HepG2 (cell line): ENCODE data around the gene RAP2A. TPM values are rescaled to one million over a fixed set of nuclear protein-coding genes. Genes with fewer than 3 reads are reported as not detected.
A peak's percentile ranks its signal among the peaks of the same experiment; 100 is the strongest.

ENCODE experiments used
- BCL6 ChIP-seq: IDR thresholded peaks from 2 replicates; pipeline ENCODE4 v1.6.1; 2016; ENCODE audit warnings: missing genetic modification reagents, missing compliant biosample characterization
- CEBPB ChIP-seq: IDR thresholded peaks from 2 replicates; pipeline ENCODE4 v1.6.1; 2011; ENCODE audit warnings: low read depth, low read length, improper control_type of control experiment, borderline replicate concordance
- IRX3 ChIP-seq: sonication (generic); formaldehyde crosslinking; IDR thresholded peaks from 2 replicates; pipeline ENCODE4 v1.8.1; 2023; ENCODE audit warnings: mild to moderate bottlenecking, low read depth, missing genetic modification reagents, borderline replicate concordance
- RAD51 ChIP-seq: fragments of 450-650 bp; IDR thresholded peaks from 2 replicates; pipeline ENCODE4 v1.6.1; 2016; ENCODE audit warnings: borderline replicate concordance
- REXO4 ChIP-seq: sonication (generic); formaldehyde crosslinking; IDR thresholded peaks from 2 replicates; pipeline ENCODE4 v1.8.0; 2022; ENCODE audit warnings: missing genetic modification reagents, mild to moderate bottlenecking, borderline replicate concordance
- RFXANK ChIP-seq: IDR thresholded peaks from 2 replicates; pipeline ENCODE4 v1.6.1; 2016
- SP4 ChIP-seq: sonication (generic); formaldehyde crosslinking; IDR thresholded peaks from 2 replicates; pipeline ENCODE4 v1.8.1; 2023; ENCODE audit warnings: mild to moderate bottlenecking, missing genetic modification reagents
- TRIM22 ChIP-seq: fragments of 450-650 bp; IDR thresholded peaks from 2 replicates; pipeline ENCODE4 v1.6.1; 2017
- ZNF512 ChIP-seq: sonication (generic); formaldehyde crosslinking; IDR thresholded peaks from 2 replicates; pipeline ENCODE4 v1.4.0; 2020; ENCODE audit warnings: mild to moderate bottlenecking, missing genetic modification reagents
- ZNF615 ChIP-seq: sonication (generic); formaldehyde crosslinking; IDR thresholded peaks from 2 replicates; pipeline ENCODE4 v1.5.0; 2020; ENCODE audit warnings: mild to moderate bottlenecking, missing genetic modification reagents, borderline replicate concordance
- ZNF816 ChIP-seq: sonication (generic); formaldehyde crosslinking; IDR thresholded peaks from 2 replicates; pipeline ENCODE4 v1.8.0; 2022; ENCODE audit warnings: missing genetic modification reagents, mild to moderate bottlenecking, borderline replicate concordance
- polyA plus RNA-seq, 8 experiments: library from polyadenylated mRNA; depleted of rRNA in 3 of 8; stranded (reverse) in 7 of 8; unstranded in 1 of 8; fragments of >200 nt; fragmentation: Illumina TruSeq in 4 of 8; extraction: Trizol in 4 of 8; gene quantifications; 2 replicates each; pipeline versions ENCODE4 v1.2.1 to v1.2.3, GENCODE V29; 2011 to 2016; ENCODE audit warnings: low read depth in 4 of 8, missing spikeins in 1 of 8, mixed read lengths in 1 of 8; ENCODE audit not compliant: insufficient read depth in 1 of 8
- total RNA-seq, 5 experiments: library from RNA; depleted of rRNA; stranded (reverse); fragments of >200 nt; fragmentation: Illumina TruSeq; extraction: Trizol; gene quantifications; 2 replicates each; pipeline ENCODE4 v1.2.3, GENCODE V29; 2016; ENCODE audit warnings: low read depth in 1 of 5
- TF ChIP-seq, protein P1 (sequence below): sonication (generic); formaldehyde crosslinking; IDR thresholded peaks from 2 replicates; pipeline ENCODE4 v1.4.0; 2020; ENCODE audit warnings: missing genetic modification reagents
- TF ChIP-seq, protein P2 (sequence below): sonication (generic); formaldehyde crosslinking; IDR thresholded peaks from 2 replicates; pipeline ENCODE4 v1.5.1; 2020; ENCODE audit warnings: missing genetic modification reagents, mild to moderate bottlenecking, borderline replicate concordance

RAP2A gene
- total and polyA plus RNA-seq, 2 of the 13 experiments (the other 11 are each of a cell fraction or from before 2014, with no cell fraction given), result 9.9 to 23.1 TPM

DNA sequence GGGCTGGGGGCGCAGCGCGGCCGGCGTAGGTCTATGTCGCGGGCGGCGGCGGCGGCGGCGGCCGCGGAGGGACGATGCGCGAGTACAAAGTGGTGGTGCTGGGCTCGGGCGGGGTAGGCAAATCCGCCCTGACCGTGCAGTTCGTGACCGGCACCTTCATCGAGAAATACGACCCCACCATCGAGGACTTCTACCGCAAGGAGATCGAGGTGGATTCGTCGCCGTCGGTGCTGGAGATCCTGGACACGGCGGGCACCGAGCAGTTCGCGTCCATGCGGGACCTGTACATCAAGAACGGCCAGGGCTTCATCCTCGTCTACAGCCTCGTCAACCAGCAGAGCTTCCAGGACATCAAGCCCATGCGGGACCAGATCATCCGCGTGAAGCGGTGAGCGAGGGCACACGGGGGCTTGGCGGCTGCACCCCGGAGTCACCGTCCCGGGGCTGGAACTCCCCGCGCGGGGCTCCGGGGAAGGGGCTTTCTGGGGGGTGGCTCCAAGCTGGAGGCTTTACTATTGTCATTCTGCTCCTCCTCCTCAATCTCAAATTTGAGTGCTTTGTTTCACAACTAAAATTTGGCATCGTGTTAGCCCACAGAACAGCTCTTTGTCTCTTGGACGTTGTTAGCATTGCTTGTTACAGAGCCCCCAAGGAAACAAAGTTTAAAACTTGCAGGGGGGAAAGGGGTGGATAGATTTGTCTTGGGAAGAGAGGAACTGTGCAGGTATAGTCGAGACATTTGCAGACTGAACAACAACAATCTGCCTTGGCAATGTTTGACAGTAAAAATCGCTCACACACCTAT lies 630 bp downstream of the RAP2A start (continued):
- TF ChIP-seq SP4 (CRISPR knock-in tag) (0 out of 2 replicates have a peak, but pooled peaks have one; percentile 36), BCL6 (no peak), RFXANK (no peak), IRX3 (CRISPR knock-in tag) (no peak), TRIM22 (no peak), ZNF512 (no peak), RAD51 (no peak), ZNF615 (CRISPR knock-in tag) (no peak), REXO4 (CRISPR knock-in tag) (no peak), CEBPB (no peak), ZNF816 (CRISPR knock-in tag) (no peak)
- TF ChIP-seq, protein P1, sequence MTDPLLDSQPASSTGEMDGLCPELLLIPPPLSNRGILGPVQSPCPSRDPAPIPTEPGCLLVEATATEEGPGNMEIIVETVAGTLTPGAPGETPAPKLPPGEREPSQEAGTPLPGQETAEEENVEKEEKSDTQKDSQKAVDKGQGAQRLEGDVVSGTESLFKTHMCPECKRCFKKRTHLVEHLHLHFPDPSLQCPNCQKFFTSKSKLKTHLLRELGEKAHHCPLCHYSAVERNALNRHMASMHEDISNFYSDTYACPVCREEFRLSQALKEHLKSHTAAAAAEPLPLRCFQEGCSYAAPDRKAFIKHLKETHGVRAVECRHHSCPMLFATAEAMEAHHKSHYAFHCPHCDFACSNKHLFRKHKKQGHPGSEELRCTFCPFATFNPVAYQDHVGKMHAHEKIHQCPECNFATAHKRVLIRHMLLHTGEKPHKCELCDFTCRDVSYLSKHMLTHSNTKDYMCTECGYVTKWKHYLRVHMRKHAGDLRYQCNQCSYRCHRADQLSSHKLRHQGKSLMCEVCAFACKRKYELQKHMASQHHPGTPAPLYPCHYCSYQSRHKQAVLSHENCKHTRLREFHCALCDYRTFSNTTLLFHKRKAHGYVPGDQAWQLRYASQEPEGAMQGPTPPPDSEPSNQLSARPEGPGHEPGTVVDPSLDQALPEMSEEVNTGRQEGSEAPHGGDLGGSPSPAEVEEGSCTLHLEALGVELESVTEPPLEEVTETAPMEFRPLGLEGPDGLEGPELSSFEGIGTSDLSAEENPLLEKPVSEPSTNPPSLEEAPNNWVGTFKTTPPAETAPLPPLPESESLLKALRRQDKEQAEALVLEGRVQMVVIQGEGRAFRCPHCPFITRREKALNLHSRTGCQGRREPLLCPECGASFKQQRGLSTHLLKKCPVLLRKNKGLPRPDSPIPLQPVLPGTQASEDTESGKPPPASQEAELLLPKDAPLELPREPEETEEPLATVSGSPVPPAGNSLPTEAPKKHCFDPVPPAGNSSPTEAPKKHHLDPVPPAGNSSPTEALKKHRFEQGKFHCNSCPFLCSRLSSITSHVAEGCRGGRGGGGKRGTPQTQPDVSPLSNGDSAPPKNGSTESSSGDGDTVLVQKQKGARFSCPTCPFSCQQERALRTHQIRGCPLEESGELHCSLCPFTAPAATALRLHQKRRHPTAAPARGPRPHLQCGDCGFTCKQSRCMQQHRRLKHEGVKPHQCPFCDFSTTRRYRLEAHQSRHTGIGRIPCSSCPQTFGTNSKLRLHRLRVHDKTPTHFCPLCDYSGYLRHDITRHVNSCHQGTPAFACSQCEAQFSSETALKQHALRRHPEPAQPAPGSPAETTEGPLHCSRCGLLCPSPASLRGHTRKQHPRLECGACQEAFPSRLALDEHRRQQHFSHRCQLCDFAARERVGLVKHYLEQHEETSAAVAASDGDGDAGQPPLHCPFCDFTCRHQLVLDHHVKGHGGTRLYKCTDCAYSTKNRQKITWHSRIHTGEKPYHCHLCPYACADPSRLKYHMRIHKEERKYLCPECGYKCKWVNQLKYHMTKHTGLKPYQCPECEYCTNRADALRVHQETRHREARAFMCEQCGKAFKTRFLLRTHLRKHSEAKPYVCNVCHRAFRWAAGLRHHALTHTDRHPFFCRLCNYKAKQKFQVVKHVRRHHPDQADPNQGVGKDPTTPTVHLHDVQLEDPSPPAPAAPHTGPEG (CRISPR knock-in tag), result peak; percentile 76; the same call in 1 of the 2 replicates
- TF ChIP-seq, protein P2, sequence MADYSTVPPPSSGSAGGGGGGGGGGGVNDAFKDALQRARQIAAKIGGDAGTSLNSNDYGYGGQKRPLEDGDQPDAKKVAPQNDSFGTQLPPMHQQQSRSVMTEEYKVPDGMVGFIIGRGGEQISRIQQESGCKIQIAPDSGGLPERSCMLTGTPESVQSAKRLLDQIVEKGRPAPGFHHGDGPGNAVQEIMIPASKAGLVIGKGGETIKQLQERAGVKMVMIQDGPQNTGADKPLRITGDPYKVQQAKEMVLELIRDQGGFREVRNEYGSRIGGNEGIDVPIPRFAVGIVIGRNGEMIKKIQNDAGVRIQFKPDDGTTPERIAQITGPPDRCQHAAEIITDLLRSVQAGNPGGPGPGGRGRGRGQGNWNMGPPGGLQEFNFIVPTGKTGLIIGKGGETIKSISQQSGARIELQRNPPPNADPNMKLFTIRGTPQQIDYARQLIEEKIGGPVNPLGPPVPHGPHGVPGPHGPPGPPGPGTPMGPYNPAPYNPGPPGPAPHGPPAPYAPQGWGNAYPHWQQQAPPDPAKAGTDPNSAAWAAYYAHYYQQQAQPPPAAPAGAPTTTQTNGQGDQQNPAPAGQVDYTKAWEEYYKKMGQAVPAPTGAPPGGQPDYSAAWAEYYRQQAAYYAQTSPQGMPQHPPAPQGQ (CRISPR knock-in tag), result no peak
